Islet precursor cell (in vitro differentiated cells): Measurements from ENCODE around the gene ZNHIT2.
"Not testable (repeated sequence)": the region's sequence is repeated elsewhere in the genome, so short reads cannot be mapped to it uniquely, and the experiment has no call there.

ENCODE experiments used
- DNase-seq: peaks from one replicate; pipeline ENCODE4 v3.0.0-alpha.2; 2018

Gene ZNHIT2

DNA sequence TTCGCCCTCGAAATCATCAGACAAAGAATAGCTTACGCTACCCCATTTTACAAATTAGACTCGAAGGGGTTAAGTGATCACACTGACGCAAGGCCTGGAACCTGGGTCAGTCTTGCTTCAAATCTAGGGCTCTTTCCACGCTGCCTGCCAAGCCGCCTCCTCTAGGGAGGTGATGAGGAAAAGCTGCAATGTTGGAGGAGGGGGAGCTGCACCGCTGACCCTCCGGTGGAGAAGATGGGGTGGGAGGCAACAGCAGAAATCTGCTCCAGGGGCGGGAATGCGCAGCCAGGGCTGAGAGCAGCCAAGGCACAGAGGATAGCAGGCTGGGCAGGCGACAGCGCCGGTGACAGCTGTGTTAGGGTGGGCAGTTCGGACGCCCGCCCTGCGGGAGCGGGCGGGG is 16.2 kb upstream of the ZNHIT2 start:
- DNase-seq = no peak

DNA sequence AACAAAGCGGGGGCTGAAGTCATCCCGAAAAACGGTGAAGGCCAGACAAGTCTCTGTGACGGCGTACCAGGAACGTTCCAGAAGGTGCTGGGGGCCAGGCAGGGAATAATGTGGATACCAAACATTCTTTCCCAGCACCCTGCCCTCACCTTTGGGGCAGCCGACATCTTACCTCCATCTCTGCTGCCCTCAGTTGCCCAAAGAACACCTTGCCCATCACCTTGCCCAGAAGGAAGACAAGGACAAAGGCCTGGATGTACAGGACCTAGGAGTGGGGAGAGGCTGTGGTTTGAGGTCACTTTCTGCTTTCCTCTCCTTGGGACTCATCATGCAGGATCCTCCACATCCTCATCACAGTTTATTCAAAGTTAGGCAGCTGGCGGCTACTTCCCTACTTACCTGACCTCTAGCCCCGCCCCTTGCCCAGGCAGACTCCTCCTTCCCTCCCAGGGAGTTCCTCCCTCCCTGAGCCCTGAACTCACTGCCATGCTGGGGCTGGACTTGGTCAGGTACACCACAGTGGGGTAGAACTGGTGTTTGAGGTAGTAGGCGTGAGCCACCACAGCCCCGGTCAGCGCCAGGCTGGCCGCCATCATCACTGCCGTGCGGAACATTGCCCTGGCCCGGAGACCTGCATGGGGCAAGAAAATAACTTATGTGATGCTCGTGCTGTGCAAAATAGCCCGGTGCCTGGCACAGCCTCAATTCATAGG is 15.6 kb upstream of the ZNHIT2 start:
- peak; percentile 88 for DNase-seq

- DNase-seq = no peak
Observed at GRCh38 chr11:65132238-65132987, 14.9 kb upstream of the ZNHIT2 start.

GRCh38 chr11:65131895-65132237 is 14.4 kb upstream of the ZNHIT2 start:
- DNase-seq = no peak

DNA sequence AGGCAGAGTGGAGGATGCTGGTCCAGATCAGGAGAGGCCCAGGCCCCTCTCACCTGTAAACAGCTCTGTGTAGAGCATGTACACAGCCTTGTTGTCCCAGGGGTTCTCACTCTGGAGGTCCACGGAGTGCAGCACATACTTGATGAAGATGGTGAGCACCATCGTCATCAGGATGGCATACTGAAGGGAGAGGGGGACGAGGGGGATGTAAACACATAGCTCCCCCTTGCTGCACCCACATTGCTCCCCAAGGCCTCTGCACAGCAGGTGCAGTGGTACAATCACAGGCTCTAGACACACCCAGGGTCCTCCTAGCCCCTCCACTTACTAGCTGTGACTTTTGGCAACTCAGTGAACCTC is 13.9 kb upstream of the ZNHIT2 start:
- DNase-seq = no peak

- DNase-seq = no peak
Observed at GRCh38 chr11:65130631-65131416, 13.3 kb upstream of the ZNHIT2 start.

GRCh38 chr11:65129649-65130441 is 12.3 kb upstream of the ZNHIT2 start:
- DNase-seq = no peak

- DNase-seq = no peak
Observed at GRCh38 chr11:65128182-65129145, 11.0 kb upstream of the ZNHIT2 start.

GRCh38 chr11:65127473-65128181 is 10.1 kb upstream of the ZNHIT2 start:
- DNase-seq = no peak

DNA sequence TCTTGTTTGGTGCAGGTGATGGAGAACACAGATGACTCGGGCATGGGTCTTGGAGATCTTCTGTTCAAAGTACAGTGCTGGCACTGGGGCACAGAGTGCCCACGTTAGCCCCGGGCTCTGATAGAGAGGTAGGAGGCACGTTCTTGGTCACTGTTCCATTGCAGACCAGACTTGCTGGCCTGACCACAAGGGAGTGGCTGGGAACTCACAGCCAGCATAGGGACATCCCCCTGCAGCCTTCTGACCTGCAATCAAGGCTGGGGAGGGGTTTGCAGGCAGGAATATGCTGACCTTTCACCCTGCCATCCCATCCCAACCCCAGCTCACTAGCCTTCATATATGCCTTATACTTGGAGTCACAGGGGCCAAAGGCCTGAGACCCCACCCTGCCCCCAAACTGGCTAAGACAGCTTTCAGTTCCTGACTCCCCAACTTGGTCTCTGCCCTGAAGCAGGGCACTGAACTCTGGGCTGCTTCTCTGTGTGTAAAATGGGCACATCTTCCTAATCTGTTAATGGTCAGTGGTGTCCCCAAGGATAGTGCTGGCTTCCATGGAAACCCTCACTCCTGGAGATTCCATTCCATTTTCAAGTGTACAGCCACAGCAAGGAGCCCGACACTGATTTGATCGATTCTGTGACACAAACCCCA is 9.2 kb upstream of the ZNHIT2 start:
- DNase-seq = no peak

- no peak for DNase-seq
Observed at GRCh38 chr11:65125197-65126056, 7.9 kb upstream of the ZNHIT2 start.

DNA sequence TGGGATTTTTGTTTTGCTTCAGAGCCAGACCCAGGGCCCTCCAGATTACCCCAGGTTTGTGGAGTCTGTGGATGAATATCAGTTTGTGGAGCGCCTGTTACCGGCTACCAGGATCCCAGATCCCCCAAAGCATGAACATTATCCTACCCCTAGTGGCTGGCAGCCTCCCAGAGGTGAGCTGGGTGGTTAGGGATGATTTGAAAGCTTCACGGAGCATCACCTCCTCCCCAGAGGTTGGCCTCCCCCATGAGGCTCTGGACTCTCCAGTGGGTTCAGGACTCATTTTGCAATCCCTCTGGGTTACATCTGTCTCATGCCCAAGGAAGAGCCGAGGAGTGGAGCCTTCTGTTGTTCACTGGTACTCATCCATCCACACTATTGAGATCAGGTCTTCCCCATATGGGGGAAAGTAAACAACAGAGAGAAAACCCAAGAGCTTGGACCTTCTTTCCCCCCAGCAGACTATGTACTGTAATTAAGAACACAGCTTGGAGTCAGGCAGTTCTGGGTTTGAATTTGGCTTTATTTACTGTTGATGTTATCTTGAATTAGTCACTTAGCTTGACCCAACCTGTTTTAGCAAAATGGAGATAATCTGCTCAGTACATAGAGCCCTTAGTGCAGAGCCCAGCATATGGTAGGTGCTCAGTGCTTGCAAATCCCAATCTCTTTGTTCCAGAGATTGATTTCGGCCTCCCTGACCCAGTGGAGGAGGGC is 7.1 kb upstream of the ZNHIT2 start:
- no peak for DNase-seq

GRCh38 chr11:65121865-65122696 is 4.6 kb upstream of the ZNHIT2 start, which contains the start of the genes FAU and MRPL49:
TSS of gene FAU (minus strand) at chr11:65122134. CDS start at chr11:65121813, 321 bp downstream.
TSS of gene MRPL49 (plus strand) at chr11:65122321. CDS start at chr11:65122347, 26 bp downstream.
- DNase-seq = peak; percentile 99

DNA sequence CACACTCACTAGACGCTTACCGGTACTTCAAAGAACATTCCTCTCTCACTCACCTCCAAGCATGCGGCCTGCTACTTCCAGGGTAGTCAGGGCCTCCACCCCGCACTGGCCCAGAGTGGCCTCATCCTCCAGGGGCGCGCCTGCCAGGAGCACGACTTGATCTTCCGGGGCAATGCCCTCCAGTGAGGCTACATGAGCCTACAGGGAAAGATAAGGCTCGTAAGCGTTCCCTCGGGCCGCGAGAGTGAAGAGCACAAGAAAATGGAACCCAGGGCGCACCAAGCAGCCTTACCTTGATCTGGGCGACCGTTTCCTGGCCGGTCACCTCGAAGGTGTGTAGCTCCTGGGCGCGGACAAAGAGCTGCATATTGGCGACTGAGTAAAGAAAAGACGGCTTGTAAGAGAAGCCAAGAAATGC is 4.0 kb upstream of the ZNHIT2 start:
- DNase-seq = peak; percentile 58

- DNase-seq = no peak
Observed at GRCh38 chr11:65120831-65121230, 3.3 kb upstream of the ZNHIT2 start.

DNA sequence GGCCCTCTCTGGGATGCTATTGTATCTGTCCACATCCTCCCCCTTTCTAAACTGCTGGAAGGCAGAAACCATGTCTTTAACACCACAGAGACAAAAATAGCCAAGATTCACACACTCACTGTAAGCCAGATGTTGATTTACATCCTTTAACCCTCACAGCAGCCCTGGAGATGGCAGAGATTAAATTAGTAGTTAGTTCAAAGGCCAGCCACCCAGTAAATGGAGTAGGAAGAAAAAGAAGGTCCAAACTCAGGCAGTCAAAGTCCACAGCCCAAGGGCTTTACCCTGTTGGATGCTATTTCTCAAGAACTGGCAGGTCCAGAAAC is 2.1 kb upstream of the ZNHIT2 start:
- DNase-seq = no peak

DNA sequence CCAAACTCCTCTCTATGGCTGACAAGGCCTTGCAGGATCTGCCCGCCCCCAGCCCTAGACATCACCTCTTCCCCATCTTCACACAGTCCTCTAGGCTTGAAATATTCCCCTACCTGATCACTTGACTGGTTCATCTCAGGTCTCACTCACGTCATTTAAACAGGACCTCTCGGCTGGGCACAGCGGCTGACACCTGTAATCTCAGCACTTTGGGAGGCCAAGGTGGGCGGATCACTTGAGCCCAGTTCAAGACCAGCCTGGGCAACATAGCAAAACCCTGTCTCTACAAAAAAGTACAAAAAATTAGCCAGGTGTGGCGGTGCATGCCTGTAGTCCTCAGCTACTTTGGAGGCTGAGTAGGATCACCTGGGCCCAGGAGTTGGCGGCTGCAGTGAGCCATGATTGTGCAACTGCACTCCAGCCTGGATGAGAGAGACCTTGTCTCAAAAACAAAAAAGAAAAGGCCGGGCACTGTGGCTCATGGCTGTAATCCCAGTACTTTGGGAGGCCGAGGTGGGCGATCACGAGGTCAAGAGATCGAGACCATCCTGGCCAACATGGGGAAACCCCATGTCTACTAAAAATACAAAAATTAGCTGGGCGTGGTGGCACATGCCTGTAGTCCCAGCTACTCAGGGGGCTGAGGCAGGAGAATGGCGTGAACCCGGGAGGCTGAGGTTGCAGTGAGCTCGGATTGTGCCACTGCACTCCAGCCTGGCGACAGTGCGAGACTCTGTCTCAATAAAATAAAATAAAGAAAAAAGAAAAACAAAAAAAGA is 1.6 kb upstream of the ZNHIT2 start:
- DNase-seq = not testable (repeated sequence)
